Peyer's patch (tissue), 4 donors: ENCODE results near the gene OPA1.

ENCODE experiments used
- CTCF ChIP-seq, 6 experiments: fragments of 450-650 bp in 4 of 6; fragments of 200-600 bp in 2 of 6; sonication (generic) in 1 of 6; IDR thresholded peaks; one replicate each; pipeline ENCODE4 v1.5.1; 2017 to 2019; ENCODE audit warnings: antibody characterized with exemption in 6 of 6, mild to moderate bottlenecking in 3 of 6, moderate library complexity in 1 of 6
- POLR2A ChIP-seq, 2 donors: fragments of 450-650 bp; IDR thresholded peaks; one replicate each; pipeline ENCODE4 v1.5.1; 2017; ENCODE audit warnings: antibody characterized with exemption in 2 of 2, mild to moderate bottlenecking in 2 of 2, moderate library complexity in 2 of 2

- TF ChIP-seq POLR2A (IDR thresholded peaks at IDR 0.05): no peak
- TF ChIP-seq CTCF (IDR thresholded peaks at IDR 0.05): no peak
Observed at GRCh38 chr3:193594946-193595689, 2.1 kb downstream of the OPA1 start.
